ENCODE data around the gene MEIS2.

The MEIS2 gene

GRCh38 chr15:36958606-36959005, 141.7 kb downstream of the MEIS2 start:
- DNase-seq, result no peak

GRCh38 chr15:36954486-36954885, 145.9 kb downstream of the MEIS2 start:
- no peak for DNase-seq

DNA sequence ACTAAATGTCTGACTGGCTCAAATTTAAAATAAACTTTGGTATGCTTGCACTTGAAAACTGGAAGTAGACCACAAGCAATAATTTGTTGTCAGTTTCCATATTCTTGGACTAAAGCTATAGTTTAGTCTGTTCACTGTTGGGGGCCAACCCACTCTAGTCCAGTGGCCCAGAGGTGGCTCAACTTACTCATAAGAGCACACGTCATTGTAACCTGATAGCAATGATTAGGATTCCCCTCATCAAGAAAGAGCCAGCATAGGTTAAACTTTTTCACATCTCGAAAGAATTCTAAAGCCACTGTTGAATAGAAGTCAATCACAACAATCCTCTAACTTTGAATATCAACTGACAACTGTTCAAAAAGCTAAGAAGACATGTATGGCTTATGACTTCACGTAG, 147.0 kb downstream of the MEIS2 start:
- no peak for DNase-seq

- DNase-seq, result no peak
These were observed 148.6 kb downstream of the MEIS2 start for GRCh38 chr15:36951731-36952247.

GRCh38 chr15:36950371-36950770, 150.0 kb downstream of the MEIS2 start:
- DNase-seq, result no peak

GRCh38 chr15:36948982-36949381, 151.4 kb downstream of the MEIS2 start:
- no peak for DNase-seq

DNA sequence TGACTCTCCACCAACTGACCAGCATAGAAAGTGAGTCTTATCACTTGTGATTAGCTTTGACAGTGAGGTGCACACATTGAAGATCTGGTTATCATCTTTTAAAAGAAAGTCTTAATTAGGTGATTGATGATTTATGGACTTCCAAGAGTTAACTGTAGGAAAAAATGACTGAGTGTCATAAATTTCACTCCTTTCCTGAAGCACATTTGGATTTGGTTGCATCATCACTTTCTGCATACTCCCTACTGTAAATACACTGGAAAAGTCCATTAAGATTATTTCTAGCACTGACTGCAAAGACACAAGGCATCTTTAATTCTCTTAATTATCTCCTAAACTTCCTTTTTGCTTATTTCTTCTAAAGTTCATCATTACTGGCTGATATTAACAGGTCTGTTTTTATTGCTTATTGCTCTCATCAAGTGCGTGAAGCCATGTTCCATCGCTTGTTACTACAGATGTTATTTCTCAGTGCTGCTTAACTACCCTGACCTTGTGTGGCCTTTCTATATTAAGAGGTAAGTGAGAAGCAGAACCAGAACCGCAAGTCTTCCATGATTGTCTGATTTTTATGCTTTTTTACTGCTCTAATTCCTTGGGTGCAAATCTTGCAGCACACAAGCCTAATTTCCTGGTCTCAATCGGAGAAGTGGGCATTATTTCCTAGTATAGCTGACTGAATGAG, 153.2 kb downstream of the MEIS2 start:
- DNase-seq, result no peak

DNA sequence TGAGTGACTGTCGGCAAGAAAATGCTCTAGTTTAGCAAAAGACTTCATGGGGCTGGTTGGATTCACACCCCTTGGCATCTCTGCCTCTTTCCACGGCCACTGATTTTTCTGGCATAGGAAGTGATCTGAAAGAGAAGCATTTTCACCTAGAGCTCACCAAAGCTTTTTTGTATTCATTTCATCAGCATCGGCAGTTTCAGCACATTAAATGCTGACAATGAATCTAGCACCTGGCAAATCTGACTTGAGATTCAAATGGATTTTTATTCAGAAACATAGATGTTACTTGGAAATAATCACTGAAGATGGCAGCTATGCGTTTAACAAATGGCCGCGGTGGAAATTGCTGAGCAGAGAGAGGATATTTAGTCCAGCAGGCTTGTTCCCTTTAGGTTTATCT, 155.9 kb downstream of the MEIS2 start:
- DNase-seq, result no peak

DNA sequence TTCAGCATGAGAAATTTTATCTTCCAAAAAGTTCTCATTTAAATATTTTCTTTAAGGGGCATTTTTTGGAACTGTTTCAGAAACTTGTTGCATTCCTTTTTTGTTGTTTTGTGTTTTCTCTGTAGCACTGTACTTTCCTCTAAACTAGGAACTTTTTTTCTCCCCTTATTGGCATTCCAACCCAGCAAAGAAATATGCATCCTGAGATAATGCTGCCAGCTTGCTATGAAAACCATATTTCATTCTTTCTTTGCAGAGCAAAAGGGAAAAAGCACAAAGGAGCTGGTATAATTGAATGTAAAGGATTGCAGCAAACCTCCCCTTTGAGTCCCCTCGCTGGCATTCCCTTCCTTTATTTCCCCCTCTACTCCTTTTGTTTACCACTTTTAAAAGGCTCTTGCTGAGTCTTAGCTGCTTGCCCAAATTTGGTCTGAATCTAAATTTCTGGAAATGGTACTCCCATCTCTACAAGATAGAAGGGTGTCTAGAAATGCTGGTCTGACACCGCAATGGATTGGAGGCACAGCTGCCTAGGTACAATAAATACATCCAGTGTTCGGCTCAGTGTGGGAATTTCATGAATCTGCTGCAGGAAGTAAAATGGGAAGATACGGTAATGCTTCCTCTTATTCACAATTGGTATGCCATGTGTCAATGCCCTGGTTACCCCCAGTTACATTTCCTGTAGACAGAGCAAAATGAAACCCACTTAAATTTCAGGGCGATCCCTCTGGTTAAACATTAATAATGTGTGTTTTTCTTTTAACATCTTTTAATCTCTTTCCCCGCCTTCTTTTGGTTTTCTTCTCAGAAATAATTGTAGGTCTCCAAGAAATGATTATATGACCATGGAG, 156.6 kb downstream of the MEIS2 start:
- DNase-seq, result no peak

GRCh38 chr15:36942248-36942827, 158.0 kb downstream of the MEIS2 start:
- DNase-seq, result no peak

DNA sequence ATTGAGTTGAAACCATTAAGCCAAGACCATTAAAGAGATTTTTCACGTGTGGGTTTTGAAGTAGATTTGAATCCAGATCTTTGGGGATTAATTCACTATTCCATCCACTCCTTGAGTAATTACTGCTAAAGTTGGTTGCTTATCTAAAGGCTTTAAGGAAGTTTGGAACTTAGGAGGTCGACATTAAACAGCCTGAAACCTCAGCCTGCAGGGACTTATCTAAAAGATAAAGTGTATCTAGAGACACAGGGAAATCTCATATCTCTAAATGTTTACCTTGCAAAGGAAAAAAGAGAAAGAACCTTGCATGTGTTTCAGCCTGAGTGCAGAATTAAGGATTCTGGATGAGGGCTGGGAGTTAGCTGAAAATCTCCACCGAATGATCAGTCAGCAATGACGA, 158.6 kb downstream of the MEIS2 start:
- no peak for DNase-seq

DNA sequence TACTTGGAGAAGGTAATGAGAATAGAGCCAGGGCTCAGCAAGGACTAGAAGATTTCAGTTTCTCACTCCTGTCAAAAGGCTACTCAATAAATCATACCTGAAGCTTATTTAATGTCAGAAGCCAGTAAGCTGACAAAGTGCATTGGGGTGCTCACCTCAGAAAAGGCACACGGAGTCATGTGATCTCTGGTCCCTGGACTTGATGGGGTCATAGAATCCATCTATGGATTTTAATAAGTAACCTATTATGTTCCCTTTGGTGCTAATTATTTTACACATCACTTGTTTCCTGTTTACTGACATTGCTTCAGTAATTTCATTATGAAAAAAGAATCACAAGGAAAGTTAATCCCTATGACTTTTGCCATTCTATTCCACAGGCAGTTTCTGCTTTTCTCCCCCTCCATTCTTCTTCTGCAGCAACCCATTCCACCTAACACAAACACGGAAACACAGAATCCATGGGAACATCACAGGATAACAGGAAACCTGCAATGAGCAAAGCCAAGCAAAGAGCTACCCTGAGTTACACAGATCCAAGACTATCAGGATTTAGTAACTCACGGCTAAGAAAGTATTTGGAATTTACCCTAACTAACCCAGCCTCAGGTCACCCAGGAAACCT, 159.6 kb downstream of the MEIS2 start:
- DNase-seq, result no peak

DNA sequence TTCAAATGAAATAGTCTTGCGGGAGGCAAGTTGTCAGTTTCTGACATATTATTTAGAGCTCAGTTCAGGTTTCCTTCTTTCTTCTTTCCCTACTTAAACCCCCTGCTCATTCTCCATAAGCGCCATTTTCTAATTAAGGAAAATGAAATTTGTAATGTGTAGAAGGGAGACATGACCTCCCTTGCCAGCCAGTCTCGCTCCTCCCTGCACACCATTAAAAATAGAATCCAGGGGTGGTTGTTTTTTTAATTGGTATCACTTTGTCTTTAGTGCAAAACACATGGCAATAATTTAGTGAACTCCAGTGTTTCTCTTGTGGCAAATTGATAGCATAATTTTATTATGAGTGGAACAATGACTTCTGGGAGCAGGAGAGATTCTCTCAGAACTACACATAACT, 160.1 kb downstream of the MEIS2 start:
- DNase-seq, result no peak

- DNase-seq, result no peak
These were observed 161.6 kb downstream of the MEIS2 start for GRCh38 chr15:36938764-36939163.

DNA sequence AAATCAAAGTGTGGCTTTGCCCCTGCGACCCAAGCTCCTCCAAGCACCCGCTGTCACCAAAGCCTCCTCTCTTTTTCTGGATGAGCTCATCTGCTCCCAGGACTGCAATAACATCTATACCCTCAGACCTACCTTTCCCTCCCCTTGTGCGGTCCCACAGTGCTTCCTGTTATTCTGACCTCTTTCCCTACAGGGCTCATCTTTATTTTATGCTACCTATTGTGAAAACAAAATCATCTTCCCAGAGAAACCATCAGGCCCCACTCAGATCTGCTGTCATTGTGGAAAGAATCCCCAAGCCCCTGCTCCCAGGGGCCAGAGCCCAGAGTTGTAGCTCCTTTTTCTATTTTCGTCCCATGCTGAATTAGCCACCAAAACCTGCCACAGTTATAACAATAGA, 162.2 kb downstream of the MEIS2 start:
- no peak for DNase-seq

GRCh38 chr15:36936613-36937012, 163.7 kb downstream of the MEIS2 start:
- DNase-seq, result no peak

GRCh38 chr15:36933255-36933990, 166.9 kb downstream of the MEIS2 start:
- no peak for DNase-seq

GRCh38 chr15:36932070-36932469, 168.3 kb downstream of the MEIS2 start:
- no peak for DNase-seq

- no peak for DNase-seq
These were observed 168.9 kb downstream of the MEIS2 start for GRCh38 chr15:36931434-36931833.

GRCh38 chr15:36926427-36926825, 173.9 kb downstream of the MEIS2 start:
- DNase-seq, result no peak

GRCh38 chr15:36925653-36926426, 174.5 kb downstream of the MEIS2 start:
- DNase-seq, result peak; percentile 2

- DNase-seq, result no peak
These were observed 175.3 kb downstream of the MEIS2 start for GRCh38 chr15:36925049-36925448.

All from NCI-H1092 treated with DMSO at 0.1 percent for 48 hours (cell line).